Tibial artery (tissue), 4 donors: ENCODE data around the gene MAGOHB.

Experiments used
- DNase-seq, 2 donors: peaks; one replicate each; pipeline ENCODE4 v3.0.0-alpha.2; 2019
- H3K27ac ChIP-seq, 2 donors: fragments of 200-600 bp; sonication (generic) in 1 of 2; 1 replicate in 1 of 2; 2 replicates in 1 of 2; pipeline ENCODE4 v1.5.1; 2018 to 2019; ENCODE audit warnings: mild to moderate bottlenecking in 1 of 2
- H3K27me3 ChIP-seq, 2 donors: fragments of 200-600 bp; sonication (generic) in 1 of 2; one replicate each; pipeline versions ENCODE4 v1.5.1 to v1.6.0; 2016 to 2019
- H3K36me3 ChIP-seq, 3 donors: fragments of 200-600 bp; sonication (generic) in 2 of 3; one replicate each; pipeline ENCODE4 v1.5.1; 2016 to 2019; ENCODE audit warnings: mild to moderate bottlenecking in 2 of 3
- H3K4me1 ChIP-seq, 4 donors: fragments of 200-600 bp; sonication (generic) in 2 of 4; 1 replicate in 3 of 4; 2 replicates in 1 of 4; pipeline ENCODE4 v1.5.1; 2016 to 2019
- H3K4me3 ChIP-seq, 2 donors: fragments of 200-600 bp; sonication (generic) in 1 of 2; 1 replicate in 1 of 2; 2 replicates in 1 of 2; pipeline ENCODE4 v1.5.1; 2018 to 2019; ENCODE audit warnings: mild to moderate bottlenecking in 2 of 2
- H3K9me3 ChIP-seq, 3 donors: fragments of 200-600 bp; sonication (generic) in 1 of 3; one replicate each; pipeline ENCODE4 v1.5.1; 2016 to 2019
- intact Hi-C: fragments of 100-400 bp; cut with DNase I; formaldehyde crosslinking; loops from one replicate; pipeline ENCODE4 v1.15.0; 2023; ENCODE audit warnings: low total_unique reads
- TF ChIP-seq, protein P1 (sequence below), 2 experiments: fragments of 200-600 bp in 1 of 2; fragments of 450-650 bp in 1 of 2; IDR thresholded peaks; one replicate each; pipeline ENCODE4 v1.5.1; 2017 to 2019; ENCODE audit warnings: antibody characterized with exemption in 2 of 2, mild to moderate bottlenecking in 1 of 2, moderate library complexity in 1 of 2

MAGOHB gene

DNA sequence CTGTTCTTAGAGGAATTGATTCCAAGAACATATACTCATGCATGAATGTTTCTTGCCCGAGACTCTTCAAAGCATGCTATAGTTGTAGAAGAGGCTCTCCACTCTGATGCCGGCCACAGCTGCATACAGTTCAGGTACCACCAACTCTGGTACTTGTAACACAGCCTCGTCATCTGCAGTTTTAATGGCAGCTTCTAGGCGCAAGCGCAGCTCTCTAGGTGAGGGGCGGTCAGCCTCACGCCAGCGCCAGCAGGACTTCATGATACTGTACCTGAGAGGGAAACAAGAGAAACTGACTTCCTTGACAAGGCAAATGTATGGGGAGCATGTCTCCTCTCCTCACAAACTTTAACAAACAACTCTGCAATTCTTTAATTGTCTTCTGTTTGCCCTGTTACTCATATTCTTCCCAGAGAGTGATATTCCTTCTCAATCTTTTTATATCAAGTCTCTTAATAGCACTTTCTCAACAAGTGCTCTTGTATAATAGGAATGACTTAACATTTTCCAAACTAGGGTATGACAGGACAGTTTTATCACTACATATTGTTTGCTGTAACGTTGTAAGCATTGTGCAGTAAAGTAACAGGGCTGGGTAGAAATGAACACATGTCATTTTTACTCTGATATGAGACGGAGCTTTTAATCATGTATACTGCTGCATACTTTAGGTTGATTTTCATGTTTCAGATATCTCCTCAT lies 6.8 kb upstream of the MAGOHB start:
- no peak for DNase-seq
- intact Hi-C loops: no loop called here
- H3K9me3 ChIP-seq: no peaks in the 10 kb centered on the region
- no peak overlapping the region for H3K27ac ChIP-seq
- no peaks in the 10 kb centered on the region for H3K4me1 ChIP-seq
- H3K27me3 ChIP-seq: peaks cover 0 to 3% of the 10 kb centered on the region in 2 donors
- H3K4me3 ChIP-seq: no peak overlapping the region
- no peaks in the 10 kb centered on the region for H3K36me3 ChIP-seq
- TF ChIP-seq, protein P1, sequence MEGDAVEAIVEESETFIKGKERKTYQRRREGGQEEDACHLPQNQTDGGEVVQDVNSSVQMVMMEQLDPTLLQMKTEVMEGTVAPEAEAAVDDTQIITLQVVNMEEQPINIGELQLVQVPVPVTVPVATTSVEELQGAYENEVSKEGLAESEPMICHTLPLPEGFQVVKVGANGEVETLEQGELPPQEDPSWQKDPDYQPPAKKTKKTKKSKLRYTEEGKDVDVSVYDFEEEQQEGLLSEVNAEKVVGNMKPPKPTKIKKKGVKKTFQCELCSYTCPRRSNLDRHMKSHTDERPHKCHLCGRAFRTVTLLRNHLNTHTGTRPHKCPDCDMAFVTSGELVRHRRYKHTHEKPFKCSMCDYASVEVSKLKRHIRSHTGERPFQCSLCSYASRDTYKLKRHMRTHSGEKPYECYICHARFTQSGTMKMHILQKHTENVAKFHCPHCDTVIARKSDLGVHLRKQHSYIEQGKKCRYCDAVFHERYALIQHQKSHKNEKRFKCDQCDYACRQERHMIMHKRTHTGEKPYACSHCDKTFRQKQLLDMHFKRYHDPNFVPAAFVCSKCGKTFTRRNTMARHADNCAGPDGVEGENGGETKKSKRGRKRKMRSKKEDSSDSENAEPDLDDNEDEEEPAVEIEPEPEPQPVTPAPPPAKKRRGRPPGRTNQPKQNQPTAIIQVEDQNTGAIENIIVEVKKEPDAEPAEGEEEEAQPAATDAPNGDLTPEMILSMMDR (IDR thresholded peaks at IDR 0.05): no peak

DNA sequence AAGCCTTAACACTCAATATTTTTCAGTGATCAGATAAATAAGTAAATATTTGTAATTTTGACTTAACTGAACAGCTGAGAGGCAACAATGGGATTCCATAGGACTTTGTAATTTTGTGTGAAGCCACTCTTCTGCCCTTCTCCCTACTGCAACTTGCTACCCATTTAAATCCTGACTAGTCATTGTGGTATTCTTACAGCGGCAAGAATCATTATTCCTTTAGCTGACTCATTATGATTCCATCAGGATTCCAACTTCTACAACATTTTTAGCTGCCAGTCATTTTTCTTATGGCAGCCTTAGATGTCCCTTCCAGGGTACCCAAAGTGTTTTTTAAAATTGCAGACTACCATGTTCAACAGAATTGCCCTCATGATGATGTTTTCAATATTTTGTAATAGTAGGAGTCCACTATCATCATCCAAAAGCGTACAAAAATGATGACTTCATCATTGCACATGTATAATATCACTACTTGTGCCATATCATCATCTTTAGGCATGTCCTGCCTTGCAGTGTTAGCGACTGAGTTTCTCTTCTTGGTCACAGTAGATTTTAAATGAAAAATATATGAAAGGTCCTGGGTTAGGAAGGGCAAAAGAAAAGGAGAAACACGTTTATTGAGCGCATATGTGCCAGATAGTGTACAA lies 5.1 kb upstream of the MAGOHB start:
- Histone ChIP-seq H3K9me3 (no peaks in the 10 kb centered on the region), H3K27me3 (peaks cover 0 to 3% of the 10 kb centered on the region in 2 donors), H3K36me3 (no peaks in the 10 kb centered on the region), H3K27ac (no peak overlapping the region), H3K4me3 (no peak overlapping the region), H3K4me1 (peaks cover 0 to 6% (median 0%) of the 10 kb centered on the region in 4 donors)
- intact Hi-C loops: loop anchor here (10.0 kb wide), 1 partner anchor 106 kb away; the partner anchor contains the start of gene YBX3
- no peak for DNase-seq
- TF ChIP-seq, protein P1 (IDR thresholded peaks at IDR 0.05): no peak

DNA sequence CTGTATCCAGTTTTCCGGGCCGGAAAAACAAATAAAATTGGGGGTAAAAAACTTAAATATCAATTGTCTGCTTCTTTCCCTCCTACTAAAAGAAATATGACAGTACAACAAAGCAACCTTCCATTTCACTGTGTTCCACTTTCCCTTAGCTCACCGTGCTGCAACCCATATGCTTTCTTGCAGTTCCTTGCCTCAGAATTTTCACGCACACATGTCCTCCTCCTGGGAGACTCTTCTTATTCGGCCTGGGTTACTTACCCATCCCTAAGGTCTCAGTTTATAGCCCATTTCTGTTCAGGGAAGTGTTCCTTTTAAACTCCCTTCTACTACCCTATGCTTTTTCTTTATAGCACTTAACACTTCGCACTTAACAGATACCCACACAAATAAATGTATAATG lies 4.5 kb upstream of the MAGOHB start:
- no peaks in the 10 kb centered on the region for H3K36me3 ChIP-seq
- H3K27ac ChIP-seq: no peak overlapping the region
- H3K4me1 ChIP-seq: peaks cover 0 to 7% (median 0%) of the 10 kb centered on the region in 4 donors
- TF ChIP-seq, protein P1 (IDR thresholded peaks at IDR 0.05): no peak
- H3K27me3 ChIP-seq: peaks cover 0 to 3% of the 10 kb centered on the region in 2 donors
- DNase-seq: no peak
- H3K9me3 ChIP-seq: no peaks in the 10 kb centered on the region
- intact Hi-C loops: loop anchor here (10.0 kb wide), 1 partner anchor 107 kb away; the partner anchor contains the start of gene YBX3
- no peak overlapping the region for H3K4me3 ChIP-seq

DNA sequence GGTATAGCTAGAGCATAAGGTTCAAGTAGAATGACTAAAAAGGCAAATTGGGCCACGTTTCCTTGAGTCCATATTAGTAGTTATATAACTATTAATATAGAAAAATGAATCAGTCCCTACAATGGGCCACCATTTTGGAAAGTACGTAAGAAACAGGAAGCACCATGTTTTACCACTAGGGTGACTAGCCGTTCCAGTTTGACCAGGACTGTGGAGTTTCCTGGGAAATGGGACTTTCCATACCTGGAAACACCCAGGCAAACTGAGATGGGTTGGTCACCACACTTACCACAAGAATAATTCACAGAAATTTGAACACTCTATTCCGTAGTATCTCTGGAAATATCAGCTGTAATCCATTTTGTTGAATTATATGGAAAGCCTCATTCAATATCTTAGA lies 2.1 kb upstream of the MAGOHB start:
- no peak for DNase-seq
- Histone ChIP-seq H3K4me3 (no peak overlapping the region), H3K27ac (no peak overlapping the region), H3K9me3 (no peaks in the 10 kb centered on the region), H3K36me3 (no peaks in the 10 kb centered on the region), H3K4me1 (peaks cover 0 to 25% (median 10%) of the 10 kb centered on the region in 4 donors), H3K27me3 (peaks cover 0 to 3% of the 10 kb centered on the region in 2 donors)
- TF ChIP-seq, protein P1 (IDR thresholded peaks at IDR 0.05): no peak
- intact Hi-C loops: loop anchor here (10.0 kb wide), 1 partner anchor 109 kb away; the partner anchor contains the start of gene YBX3

DNA sequence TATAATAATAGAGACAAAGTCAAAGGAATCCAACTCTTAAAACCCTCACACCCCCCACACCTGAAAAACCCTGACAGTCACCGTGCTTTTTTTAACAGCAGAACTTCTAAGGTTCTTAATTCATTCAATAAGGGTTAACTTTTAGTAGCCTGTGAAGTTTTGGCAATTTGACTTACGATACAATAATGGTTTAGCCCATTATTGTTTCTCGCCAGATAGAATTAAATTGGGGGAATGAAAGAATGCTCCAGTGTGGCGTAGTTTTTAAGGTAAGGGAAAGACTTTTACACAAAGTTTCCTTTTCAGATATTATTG lies 604 bp upstream of the MAGOHB start:
- peaks cover 0 to 3% of the 10 kb centered on the region in 2 donors for H3K27me3 ChIP-seq
- peak overlapping the region; percentile 84 to 89 for H3K27ac ChIP-seq
- H3K36me3 ChIP-seq: peaks cover 1 to 12% (median 5%) of the 10 kb centered on the region in 3 donors
- no peak for DNase-seq
- H3K9me3 ChIP-seq: no peaks in the 10 kb centered on the region
- intact Hi-C loops: loop anchor here (5.0 to 10.0 kb wide), 2 partner anchors 111 to 138 kb away; partner anchors contain the start of gene YBX3
- H3K4me3 ChIP-seq: peak overlapping the region; percentile 66 to 76
- TF ChIP-seq, protein P1 (IDR thresholded peaks at IDR 0.05): no peak
- H3K4me1 ChIP-seq: peaks cover 0 to 25% (median 10%) of the 10 kb centered on the region in 4 donors
